Measurements from ENCODE around the gene BPTF.
A peak's percentile ranks its signal among the peaks of the same experiment; 100 is the strongest.
"Not testable (repeated sequence)": the region's sequence is repeated elsewhere in the genome, so short reads cannot be mapped to it uniquely, and the experiment has no call there.

Gene BPTF

DNA sequence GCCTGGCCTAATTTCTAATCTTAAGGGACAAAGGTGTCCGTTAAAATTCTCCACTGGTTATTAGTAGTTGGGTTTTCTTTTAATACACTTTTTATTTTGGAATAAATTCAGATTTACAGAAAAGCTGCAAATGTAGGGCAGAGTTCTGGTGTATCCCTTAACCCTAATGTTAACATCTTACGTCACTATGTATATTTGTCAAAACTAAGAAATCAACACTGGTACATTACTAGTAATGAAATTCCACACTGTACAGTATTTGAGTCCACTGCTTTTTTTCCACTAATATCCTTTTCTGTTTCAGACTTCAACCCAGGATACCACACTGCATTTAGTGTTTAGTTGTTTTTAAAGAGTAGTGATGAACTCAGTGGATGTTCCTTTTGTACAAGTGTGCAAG is 191.5 kb downstream of the BPTF start:
- DNase-seq = no peak

DNA sequence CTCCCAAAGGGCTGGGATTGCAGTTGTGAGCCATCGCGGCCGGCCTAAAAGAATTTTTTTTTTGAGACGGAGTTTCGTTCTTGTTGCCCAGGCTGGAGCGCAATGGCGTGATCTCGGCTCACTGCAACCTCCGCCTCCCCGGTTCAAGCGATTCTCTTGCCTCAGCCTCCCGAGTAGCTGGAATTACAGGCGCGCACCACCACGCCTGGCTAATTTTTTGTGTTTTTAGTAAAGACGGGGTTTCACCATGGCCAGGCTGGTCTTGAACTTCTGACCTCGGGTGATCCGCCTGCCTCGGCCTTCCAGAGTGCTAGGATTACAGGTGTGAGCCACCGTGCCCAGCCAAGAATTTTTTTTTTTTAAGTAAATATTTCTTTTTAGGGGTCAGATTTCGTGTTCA is 193.2 kb downstream of the BPTF start:
- not testable (repeated sequence) for DNase-seq

DNA sequence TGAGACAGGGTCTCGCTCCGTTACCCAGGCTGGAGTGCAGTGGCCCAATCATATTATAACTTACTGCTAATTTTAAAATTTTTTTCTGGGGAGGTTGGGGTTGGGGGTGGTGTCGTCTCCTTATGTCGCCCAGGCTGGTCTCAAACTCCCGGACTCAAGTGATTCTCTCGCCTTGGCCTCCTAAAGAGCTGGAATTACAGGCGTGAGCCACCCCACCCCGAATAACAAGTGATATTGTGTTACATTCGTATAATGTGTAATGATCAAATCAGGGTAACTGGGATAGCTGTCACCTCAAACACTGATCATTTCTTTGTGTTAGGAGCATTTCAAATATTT is 194.0 kb downstream of the BPTF start:
- DNase-seq = no peak

DNA sequence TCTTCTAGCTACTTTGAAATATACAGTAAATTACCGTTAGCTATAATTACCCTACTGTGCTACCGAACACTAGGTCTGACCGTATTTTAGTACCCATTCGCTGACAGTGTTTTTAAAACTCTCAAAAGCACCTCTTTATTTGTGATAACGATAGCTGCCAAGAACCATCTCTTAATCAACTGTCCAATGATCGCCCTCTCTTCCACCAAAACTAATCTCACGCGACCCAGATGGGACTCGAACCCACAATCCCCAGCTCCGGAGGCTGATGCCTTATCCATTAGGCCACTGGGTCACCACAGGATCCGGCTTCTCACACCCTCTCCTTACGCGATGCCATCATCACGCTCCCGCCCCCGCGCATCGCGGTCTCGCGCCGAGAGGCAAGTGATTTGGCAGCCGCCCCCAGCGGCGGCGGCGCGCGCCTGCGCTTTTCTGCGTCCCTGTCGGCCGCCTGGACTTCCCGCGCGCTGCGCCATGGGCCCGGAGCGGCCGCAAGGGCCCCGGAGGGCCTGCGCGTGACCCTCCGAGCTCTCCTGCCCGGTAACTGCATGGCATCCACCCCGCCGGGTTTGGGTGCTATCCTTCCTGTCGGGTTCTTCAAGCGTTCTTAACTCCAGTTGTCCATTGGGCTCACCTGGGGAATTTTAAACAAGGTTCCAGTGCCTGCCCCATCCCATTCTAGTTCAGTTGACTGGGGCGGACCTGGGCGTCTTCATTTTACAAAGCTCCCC is 194.5 kb downstream of the BPTF start:
- peak; percentile 98 for DNase-seq

DNA sequence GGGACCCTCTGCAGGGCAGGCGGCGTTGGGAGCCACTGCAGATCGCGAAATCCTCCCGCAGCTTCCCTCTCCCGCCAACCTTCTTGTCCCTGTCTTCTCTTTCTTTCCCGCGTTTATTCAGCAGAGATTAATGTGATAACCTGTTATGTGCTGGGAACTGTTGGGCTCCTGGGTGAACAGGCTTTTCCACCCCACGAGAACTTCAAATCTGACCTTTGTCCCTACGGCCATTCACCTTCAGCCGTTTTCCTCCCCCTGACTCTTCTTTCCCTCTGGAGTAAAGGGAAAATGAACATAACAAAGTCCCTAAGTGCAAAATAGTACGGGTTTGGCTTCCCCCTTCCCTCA is 195.1 kb downstream of the BPTF start:
- no peak for DNase-seq

DNA sequence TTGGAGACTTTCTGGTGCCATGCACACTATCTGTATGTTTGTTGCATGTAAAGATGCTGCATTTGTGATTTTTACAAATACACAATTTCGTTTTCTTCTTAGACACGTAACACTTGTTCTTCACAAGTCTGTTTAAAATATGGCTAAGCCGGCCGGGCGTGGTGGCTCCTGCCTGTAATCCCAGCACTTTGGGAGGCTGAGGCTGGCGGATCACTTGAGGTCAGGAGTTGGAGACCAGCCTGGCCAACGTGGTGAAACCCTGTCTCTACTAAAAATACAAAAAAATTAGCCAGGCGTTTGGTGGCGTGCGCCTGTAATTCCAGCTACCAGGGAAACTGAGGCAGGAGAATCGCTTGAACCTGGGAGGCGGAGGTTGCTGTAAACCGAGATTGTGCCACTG is 195.5 kb downstream of the BPTF start:
- not testable (repeated sequence) for DNase-seq

DNA sequence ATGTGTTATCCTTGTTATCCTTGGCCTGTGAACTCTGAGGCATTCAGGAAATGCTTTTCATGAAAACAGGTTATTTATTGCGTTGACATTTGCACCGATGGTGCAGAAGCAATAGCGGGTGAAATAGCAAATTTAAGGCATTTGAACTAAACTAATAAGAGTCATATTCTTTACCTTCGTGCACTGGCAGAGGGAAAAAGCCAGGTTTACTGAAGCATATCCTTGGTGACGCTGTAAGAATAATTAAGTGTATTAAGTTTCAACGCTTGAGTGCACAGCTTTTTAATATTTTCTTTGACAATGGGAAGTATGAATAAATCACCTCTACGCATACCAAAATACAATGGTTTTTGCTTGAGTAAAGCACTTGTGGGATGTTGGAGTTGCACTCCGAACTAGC is 196.7 kb downstream of the BPTF start:
- no peak for DNase-seq

DNA sequence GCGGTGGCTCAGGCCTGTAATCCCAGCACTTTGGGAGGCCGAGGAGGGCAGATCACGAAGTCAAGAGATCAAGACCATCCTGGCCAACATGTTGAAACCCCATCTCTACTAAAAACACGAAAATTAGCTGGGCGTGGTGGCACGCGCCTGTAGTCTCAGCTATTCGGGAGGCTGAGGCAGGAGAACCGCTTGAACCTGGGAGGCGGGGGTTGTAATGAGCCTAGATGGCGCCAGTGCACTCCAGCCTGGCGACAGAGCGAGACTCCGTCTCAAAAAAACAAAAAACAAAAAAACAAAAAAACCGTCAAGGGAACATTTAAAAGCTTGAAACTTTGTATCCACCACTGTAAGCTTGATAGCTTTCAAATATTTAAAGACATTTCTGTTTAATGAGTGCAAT is 197.2 kb downstream of the BPTF start:
- DNase-seq = not testable (repeated sequence)

DNA sequence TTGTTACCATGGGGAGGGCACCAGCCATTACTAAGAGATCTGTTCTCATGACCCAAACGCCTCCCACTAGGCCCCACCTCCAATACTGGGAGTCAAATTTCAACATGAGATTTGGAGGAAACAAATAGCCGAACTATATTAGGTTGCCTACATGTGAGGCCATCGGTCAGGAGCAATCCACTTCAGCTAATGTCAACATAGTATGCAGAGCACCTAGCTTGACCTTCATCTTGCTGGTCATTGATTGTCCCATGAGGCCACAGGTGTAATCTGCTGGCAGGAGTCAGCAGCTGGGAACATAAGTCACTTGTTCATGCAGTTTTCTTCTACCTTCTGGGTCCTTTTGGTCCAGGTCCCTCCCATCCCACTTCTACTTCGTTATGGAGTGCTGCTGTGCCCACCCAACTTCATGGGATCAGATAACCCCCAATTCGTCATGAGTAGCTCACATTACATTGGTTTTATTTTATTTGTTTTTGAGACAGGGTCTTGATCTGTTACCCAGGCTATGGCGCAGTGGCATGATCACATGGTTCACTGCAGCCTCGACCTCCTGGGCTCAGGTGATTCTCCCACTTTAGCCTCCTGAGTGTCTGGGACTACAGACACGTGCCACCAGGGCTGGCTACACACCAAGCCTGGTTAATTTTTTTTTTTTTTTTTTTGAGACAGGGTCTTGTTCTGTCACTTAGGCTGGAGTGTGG is 204.4 kb downstream of the BPTF start:
- DNase-seq = no peak
